NCI-H1417 treated with DMSO at 0.1 percent for 48 hours (cell line): ENCODE results near the gene LAMA5.

Experiments used
- DNase-seq: peaks from one replicate; lab custom pipeline; 2025; lab: John Stamatoyannopoulos, UW

The LAMA5 gene

GRCh38 chr20:62305149-62305764 is 61.9 kb downstream of the LAMA5 start:
- no peak for DNase-seq

- DNase-seq, result no peak
Observed at GRCh38 chr20:62304331-62305148, 62.6 kb downstream of the LAMA5 start.

GRCh38 chr20:62303340-62304226 is 63.5 kb downstream of the LAMA5 start:
- DNase-seq, result no peak

- no peak for DNase-seq
Observed at GRCh38 chr20:62303062-62303339, 64.1 kb downstream of the LAMA5 start.

- DNase-seq, result peak; percentile 90
Observed at GRCh38 chr20:62302341-62303061, 64.6 kb downstream of the LAMA5 start, which contains the start of gene ADRM1. TSS of gene ADRM1 (plus strand) at chr20:62302997. CDS start at chr20:62303569, 572 bp downstream.

GRCh38 chr20:62301773-62302340 is 65.3 kb downstream of the LAMA5 start:
- peak; percentile 66 for DNase-seq

- no peak for DNase-seq
Observed at GRCh38 chr20:62301111-62301668, 65.9 kb downstream of the LAMA5 start.

- no peak for DNase-seq
Observed at GRCh38 chr20:62300319-62300718, 66.8 kb downstream of the LAMA5 start.

- no peak for DNase-seq
Observed at GRCh38 chr20:62299666-62300236, 67.4 kb downstream of the LAMA5 start.

GRCh38 chr20:62298577-62299249 is 68.4 kb downstream of the LAMA5 start:
- no peak for DNase-seq

GRCh38 chr20:62297449-62298227 is 69.5 kb downstream of the LAMA5 start:
- no peak for DNase-seq

GRCh38 chr20:62296724-62297448 is 70.2 kb downstream of the LAMA5 start:
- no peak for DNase-seq

GRCh38 chr20:62294516-62294915 is 72.6 kb downstream of the LAMA5 start:
- DNase-seq, result no peak

GRCh38 chr20:62293946-62294345 is 73.2 kb downstream of the LAMA5 start:
- DNase-seq, result no peak

- DNase-seq, result no peak
Observed at GRCh38 chr20:62293111-62293784, 73.9 kb downstream of the LAMA5 start.

GRCh38 chr20:62292108-62292507 is 75.0 kb downstream of the LAMA5 start:
- DNase-seq, result no peak

- DNase-seq, result no peak
Observed at GRCh38 chr20:62291251-62292066, 75.7 kb downstream of the LAMA5 start.
